ENCODE results near the gene IFNGR1. TPM values are rescaled to one million over a fixed set of nuclear protein-coding genes. Genes with fewer than 3 reads are reported as not detected.

The IFNGR1 gene
- polyA plus RNA-seq, 1 experiment = 56.1 TPM

GRCh38 chr6:137231895-137232294 is 12.7 kb upstream of the IFNGR1 start:
- no peaks in the 10 kb centered on the region for H3K27me3 ChIP-seq (ENCODE audit: control insufficient read depth, insufficient read depth, low read length)
- ChIA-PET POLR2A (no interaction called here), CTCF (no interaction called here)
- no peak for DNase-seq (ENCODE audit: low read depth)
- H3K36me3 ChIP-seq (ENCODE audit: control insufficient read depth, insufficient read depth, low read length) = no peaks in the 10 kb centered on the region
- no peak overlapping the region for H3K4me3 ChIP-seq (ENCODE audit: low read depth, low read length)
- TF ChIP-seq CTCF (IDR thresholded peaks at IDR 0.05; ENCODE audit: insufficient read depth, low read depth, low read length) = no peak

GRCh38 chr6:137230956-137231555 is 11.9 kb upstream of the IFNGR1 start:
- ChIA-PET POLR2A (no interaction called here), CTCF (no interaction called here)
- no peak overlapping the region for H3K4me3 ChIP-seq (ENCODE audit: low read depth, low read length)
- TF ChIP-seq CTCF (IDR thresholded peaks at IDR 0.05; ENCODE audit: insufficient read depth, low read depth, low read length) = no peak
- no peaks in the 10 kb centered on the region for H3K36me3 ChIP-seq (ENCODE audit: control insufficient read depth, insufficient read depth, low read length)
- no peak for DNase-seq (ENCODE audit: low read depth)
- H3K27me3 ChIP-seq (ENCODE audit: control insufficient read depth, insufficient read depth, low read length) = no peaks in the 10 kb centered on the region

GRCh38 chr6:137230547-137230946 is 11.4 kb upstream of the IFNGR1 start:
- TF ChIP-seq CTCF (IDR thresholded peaks at IDR 0.05; ENCODE audit: insufficient read depth, low read depth, low read length) = no peak
- CTCF ChIA-PET = no interaction called here
- H3K4me3 ChIP-seq (ENCODE audit: low read depth, low read length) = no peak overlapping the region
- no peaks in the 10 kb centered on the region for H3K36me3 ChIP-seq (ENCODE audit: control insufficient read depth, insufficient read depth, low read length)
- POLR2A ChIA-PET = no interaction called here
- H3K27me3 ChIP-seq (ENCODE audit: control insufficient read depth, insufficient read depth, low read length) = no peaks in the 10 kb centered on the region
- DNase-seq (ENCODE audit: low read depth) = no peak

GRCh38 chr6:137229075-137229759 is 10.0 kb upstream of the IFNGR1 start:
- no peak for DNase-seq (ENCODE audit: low read depth)
- TF ChIP-seq CTCF (IDR thresholded peaks at IDR 0.05; ENCODE audit: insufficient read depth, low read depth, low read length) = no peak
- CTCF ChIA-PET = no interaction called here
- Histone ChIP-seq H3K4me3 (ENCODE audit: low read depth, low read length) (no peak overlapping the region), H3K36me3 (ENCODE audit: control insufficient read depth, insufficient read depth, low read length) (no peaks in the 10 kb centered on the region), H3K27me3 (ENCODE audit: control insufficient read depth, insufficient read depth, low read length) (no peaks in the 10 kb centered on the region)
- POLR2A ChIA-PET = no interaction called here

GRCh38 chr6:137227871-137228302 is 8.7 kb upstream of the IFNGR1 start:
- no peak for TF ChIP-seq CTCF (IDR thresholded peaks at IDR 0.05; ENCODE audit: insufficient read depth, low read depth, low read length)
- H3K36me3 ChIP-seq (ENCODE audit: control insufficient read depth, insufficient read depth, low read length) = no peaks in the 10 kb centered on the region
- POLR2A ChIA-PET = no interaction called here
- no peak overlapping the region for H3K4me3 ChIP-seq (ENCODE audit: low read depth, low read length)
- CTCF ChIA-PET = interaction anchor here (0.5 kb wide), 1 partner anchor 44 kb away, joined by 3 read pairs; no protein-coding TSS in a partner anchor
- DNase-seq (ENCODE audit: low read depth) = no peak
- no peaks in the 10 kb centered on the region for H3K27me3 ChIP-seq (ENCODE audit: control insufficient read depth, insufficient read depth, low read length)

Measured in BJ (cell line).